Mammary epithelial cell (primary cell): ENCODE data around the gene PSMD9.

ENCODE experiments used
- CTCF ChIP-seq, 2 donors: IDR thresholded peaks in 1 of 2; conservative IDR thresholded peaks in 1 of 2; 2 replicates each; pipeline ENCODE4 v1.5.1; 2011 to 2012; ENCODE audit warnings: inconsistent platforms in 2 of 2, low read length in 2 of 2, mild to moderate bottlenecking in 2 of 2, control low read depth in 1 of 2, low read depth in 1 of 2; ENCODE audit not compliant: insufficient read depth in 1 of 2; ENCODE audit errors: extremely low read depth in 1 of 2
- EZH2 ChIP-seq: IDR thresholded peaks from 2 replicates; pipeline ENCODE4 v1.6.1; 2012; ENCODE audit warnings: low read length, inconsistent platforms, borderline replicate concordance

GRCh38 chr12:121903202-121903601, 14.6 kb downstream of the PSMD9 start:
- TF ChIP-seq CTCF (conservative IDR thresholded peaks at IDR 0.05 in 1 of 2, IDR thresholded peaks at IDR 0.05 in 1 of 2; ENCODE audit: extremely low read depth in 1 of 2, insufficient read depth in 1 of 2, low read depth in 1 of 2, low read length in 2 of 2) (no peak), EZH2 (no peak)
